GM21528 (cell line): ENCODE results near the gene KLHL26.

Source experiments
- ATAC-seq: cut with Tn5 transposase; IDR thresholded peaks from one replicate; pipeline ENCODE4 v1.9.1; 2021; ENCODE audit warnings: mild to moderate bottlenecking, moderate library complexity; ENCODE audit not compliant: unreplicated experiment, low FRiP score

The KLHL26 gene

GRCh38 chr19:18710996-18711751 is 74.3 kb downstream of the KLHL26 start:
- ATAC-seq: no peak

GRCh38 chr19:18711893-18712292 is 75.1 kb downstream of the KLHL26 start:
- ATAC-seq: no peak

DNA sequence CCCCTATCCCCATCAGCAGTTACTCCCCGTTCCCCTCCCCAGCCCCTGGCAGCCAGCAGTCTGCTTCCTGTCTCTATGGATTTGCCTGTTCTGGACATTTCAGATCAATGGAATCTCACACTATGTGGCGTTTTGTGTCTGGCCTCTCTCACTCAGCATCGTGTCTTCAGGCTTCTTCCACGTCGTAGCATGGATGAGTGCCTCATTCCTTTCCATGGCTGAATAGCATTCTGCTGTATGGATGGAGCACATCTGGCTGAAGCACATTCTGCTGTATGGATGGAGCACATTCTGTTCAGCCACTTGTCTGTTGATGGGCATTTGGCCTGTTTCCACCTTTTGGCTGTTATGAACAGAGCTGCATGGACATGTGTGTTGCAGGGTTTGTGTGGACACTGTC is 76.2 kb downstream of the KLHL26 start:
- ATAC-seq: no peak

- ATAC-seq: no peak
Observed at GRCh38 chr19:18713550-18714117, 76.8 kb downstream of the KLHL26 start.

- ATAC-seq: no peak
Observed at GRCh38 chr19:18715416-18715815, 78.6 kb downstream of the KLHL26 start.

DNA sequence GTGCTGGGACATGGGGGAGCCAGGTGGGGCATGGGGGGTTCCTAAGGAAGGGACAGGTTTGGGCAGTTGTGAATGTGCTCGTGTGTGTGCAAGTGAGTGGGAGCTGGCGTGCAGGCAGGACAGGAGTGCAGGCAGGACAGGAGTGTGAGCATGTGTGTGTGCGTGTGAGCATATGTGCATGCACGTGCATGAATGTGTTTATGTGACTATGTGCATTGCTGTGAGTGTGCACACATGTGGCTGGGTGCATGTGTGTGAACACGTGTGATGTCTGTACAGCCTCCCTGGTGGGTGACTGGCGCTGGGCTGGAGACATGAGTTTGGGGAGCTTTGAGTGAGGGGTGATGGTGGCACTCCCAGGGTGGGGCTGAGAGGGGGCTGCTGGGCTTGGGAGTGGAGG is 80.0 kb downstream of the KLHL26 start:
- ATAC-seq: no peak

- ATAC-seq: no peak
Observed at GRCh38 chr19:18717601-18718000, 80.8 kb downstream of the KLHL26 start.

DNA sequence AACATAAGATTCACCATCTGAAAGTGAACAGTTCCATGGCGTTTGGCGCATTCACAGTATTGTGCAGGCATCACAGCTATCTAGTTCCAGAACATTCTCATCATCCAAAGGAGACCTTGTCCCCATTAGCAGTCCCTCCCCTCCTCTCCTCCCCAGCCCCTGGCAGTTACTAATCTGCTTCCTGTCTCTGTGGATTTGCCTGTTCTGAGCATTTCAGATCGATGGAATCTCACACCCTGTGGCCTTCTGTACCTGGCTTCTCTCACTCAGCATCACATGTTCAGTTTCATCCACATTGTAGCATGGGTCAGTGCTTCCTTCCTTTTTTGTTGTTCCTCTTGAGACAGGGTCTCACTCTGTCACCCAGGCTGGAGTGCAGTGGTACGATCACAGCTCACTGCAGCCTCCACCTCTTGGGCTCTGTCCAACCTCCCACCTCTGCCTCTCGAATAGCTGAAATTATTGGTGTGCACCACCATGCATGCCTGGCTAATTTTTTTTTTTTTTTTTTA is 81.2 kb downstream of the KLHL26 start:
- ATAC-seq: no peak

DNA sequence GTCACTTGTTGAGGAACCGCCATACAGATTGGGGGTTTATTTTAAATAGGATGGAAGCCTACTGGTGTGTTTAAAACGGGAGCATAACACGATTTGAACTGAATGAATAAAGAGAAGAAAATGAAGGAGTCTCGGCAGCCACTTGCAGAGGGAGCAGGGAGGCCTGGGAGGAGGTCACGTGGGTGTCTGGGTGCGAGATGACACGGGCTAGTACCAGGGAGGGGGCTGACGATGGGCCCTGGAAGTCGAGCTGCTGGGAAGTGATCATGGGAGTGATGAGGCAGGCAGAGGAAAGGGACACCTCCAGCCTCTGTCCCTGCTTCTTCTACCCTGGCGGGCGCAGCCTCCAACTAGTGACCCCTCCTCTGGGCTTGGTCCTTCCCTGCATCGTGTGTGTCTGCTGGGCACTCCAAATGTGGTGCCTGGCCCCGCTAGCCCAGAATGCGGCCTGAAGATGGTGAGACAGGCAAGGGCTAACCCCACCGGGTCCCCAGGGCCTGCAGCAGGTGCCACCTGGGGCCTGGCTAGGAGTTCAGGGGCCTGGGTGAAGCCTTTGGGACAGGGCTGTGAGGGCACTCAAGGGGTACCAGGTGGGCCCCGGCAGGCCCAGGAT is 82.1 kb downstream of the KLHL26 start:
- no peak for ATAC-seq

DNA sequence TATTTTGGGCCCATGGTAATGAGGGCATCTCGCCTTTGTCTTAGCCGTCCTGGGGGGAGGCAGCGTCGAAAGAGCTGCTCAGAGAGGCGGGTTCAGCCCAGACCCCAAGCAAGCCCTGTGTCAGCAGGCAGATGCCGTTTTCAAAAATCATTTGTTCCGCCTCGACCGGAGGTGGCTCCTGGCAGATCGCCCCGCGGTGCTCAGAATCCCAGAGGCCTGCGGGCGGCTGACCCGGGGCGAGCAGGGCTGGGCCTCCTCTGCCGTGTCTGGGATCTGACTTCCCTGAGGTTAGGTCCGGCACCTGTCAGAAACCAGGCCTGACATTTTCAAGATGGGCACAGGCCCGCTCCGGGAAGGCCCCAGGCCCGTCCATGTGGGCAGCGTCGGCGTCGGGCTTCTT is 82.7 kb downstream of the KLHL26 start:
- no peak for ATAC-seq
